GM12875 (cell line): ENCODE results near the gene PTTG2.
"Not testable (repeated sequence)": the region's sequence is repeated elsewhere in the genome, so short reads cannot be mapped to it uniquely, and the experiment has no call there.

Experiments
- H3K4me3 ChIP-seq: one replicate; pipeline ENCODE4 v1.5.1; 2011; ENCODE audit warnings: low read depth, low read length, control low read depth
- TF ChIP-seq, protein P1 (sequence below): IDR thresholded peaks from 2 replicates; pipeline ENCODE4 v1.5.1; 2011; ENCODE audit warnings: low read depth, mild to moderate bottlenecking, control low read depth, inconsistent platforms, low read length, moderate library complexity, borderline replicate concordance; ENCODE audit not compliant: insufficient read depth

Gene PTTG2

DNA sequence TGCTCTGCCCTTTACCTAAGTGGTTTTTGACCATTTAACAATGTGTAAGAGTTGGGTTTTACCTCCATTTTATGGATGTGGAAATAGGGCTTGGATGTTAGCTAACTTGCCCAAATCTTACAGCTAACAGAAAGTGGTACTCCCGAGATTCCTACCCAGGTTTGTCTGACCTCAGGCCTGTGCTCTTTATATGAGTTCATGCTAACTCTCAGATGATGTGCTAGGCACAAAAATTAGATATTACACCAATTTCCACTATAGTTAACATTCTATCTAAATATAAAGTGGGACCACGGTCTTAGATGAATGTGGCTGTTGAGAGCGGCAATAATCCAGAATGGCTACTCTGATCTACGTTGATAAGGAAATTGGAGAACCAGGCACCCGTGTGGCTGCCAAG is at the start of gene PTTG2:
TSS of gene PTTG2 (plus strand) at position 301 of the 400 bp plus-strand sequence. CDS start at position 338, 37 bp downstream.
- H3K4me3 ChIP-seq: no peak within 1 kb of the TSS
- TF ChIP-seq, protein P1, sequence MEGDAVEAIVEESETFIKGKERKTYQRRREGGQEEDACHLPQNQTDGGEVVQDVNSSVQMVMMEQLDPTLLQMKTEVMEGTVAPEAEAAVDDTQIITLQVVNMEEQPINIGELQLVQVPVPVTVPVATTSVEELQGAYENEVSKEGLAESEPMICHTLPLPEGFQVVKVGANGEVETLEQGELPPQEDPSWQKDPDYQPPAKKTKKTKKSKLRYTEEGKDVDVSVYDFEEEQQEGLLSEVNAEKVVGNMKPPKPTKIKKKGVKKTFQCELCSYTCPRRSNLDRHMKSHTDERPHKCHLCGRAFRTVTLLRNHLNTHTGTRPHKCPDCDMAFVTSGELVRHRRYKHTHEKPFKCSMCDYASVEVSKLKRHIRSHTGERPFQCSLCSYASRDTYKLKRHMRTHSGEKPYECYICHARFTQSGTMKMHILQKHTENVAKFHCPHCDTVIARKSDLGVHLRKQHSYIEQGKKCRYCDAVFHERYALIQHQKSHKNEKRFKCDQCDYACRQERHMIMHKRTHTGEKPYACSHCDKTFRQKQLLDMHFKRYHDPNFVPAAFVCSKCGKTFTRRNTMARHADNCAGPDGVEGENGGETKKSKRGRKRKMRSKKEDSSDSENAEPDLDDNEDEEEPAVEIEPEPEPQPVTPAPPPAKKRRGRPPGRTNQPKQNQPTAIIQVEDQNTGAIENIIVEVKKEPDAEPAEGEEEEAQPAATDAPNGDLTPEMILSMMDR: no peak

DNA sequence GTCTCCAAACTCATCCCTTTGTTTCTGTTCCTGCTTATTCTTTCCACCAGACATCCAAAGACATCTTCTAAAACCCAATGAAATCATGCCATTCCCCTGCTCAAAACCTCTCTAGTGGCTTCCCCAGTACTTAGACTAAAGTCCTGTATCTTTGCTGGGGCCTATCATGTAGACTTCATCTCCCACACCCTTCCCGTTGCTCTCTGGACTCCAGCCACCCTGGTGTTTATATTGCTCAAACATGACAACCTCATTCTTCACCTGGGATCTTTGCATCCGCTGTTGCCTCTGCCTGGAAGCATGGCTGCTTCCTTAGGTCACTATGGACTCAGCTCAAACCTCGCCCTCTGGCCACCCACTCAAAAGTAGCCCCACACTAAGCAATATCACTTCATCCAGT is 45.7 kb upstream of the PTTG2 start:
- TF ChIP-seq, protein P1: no peak
- H3K4me3 ChIP-seq: no peak overlapping the region

GRCh38 chr4:37917388-37917787 is 42.8 kb upstream of the PTTG2 start:
- TF ChIP-seq, protein P1: no peak
- H3K4me3 ChIP-seq: no peak overlapping the region

DNA sequence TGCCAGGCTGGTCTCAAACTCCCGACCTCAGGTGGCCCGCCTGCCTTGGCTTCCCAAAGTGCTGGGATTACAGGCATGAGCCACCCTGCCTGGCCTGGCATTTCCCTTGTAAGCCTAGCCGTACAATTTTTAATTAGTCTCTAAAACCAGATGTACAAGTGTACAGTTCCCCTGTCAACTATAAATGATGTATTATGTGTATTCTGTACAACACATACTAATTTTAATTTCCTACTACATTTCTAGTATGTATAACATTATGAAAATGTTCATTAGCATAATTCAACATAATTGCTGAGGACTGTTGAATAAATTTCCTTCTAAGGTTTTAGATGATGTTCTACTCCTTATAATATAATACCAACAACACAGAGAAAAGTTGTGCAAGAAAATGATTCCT is 41.5 kb upstream of the PTTG2 start:
- TF ChIP-seq, protein P1: no peak
- no peak overlapping the region for H3K4me3 ChIP-seq

DNA sequence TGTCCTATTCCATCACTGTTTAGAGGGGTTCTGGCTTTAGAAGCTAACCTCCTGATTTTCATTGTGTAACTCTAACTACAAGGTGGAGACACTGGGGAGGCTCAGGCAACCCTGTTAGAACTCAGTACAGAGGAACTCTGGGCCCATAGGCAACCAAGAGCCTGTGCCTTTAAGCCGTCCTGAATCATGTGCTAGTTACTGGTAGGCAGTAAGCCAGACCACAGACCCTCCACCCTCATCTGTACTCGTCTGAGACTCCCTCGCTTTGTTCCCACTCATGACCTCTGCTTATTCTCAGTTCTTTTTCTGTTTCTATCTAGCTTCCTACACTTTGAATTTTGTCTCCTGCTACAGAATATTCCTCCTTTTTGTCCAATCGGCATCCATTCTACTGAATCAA is 37.9 kb upstream of the PTTG2 start:
- TF ChIP-seq, protein P1: no peak
- H3K4me3 ChIP-seq: no peak overlapping the region

DNA sequence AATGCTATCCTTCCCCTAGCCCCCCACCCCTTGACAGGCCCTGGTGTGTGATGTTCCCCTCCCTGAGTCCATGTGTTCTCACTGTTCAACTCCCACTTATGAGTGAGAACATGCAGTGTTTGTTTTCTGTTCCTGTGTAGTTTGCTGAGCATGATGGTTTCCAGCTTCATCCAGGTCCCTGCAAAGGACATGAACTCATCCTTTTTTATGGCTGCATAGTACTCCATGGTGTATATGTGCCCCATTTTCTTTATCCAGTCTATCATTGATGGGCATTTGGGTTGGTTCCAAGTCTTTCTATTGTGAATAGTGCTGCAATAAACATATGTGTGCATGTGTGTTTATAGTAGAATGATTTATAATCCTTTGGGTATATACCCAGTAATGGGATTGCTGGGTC is 37.1 kb upstream of the PTTG2 start:
- not testable (repeated sequence) for H3K4me3 ChIP-seq

DNA sequence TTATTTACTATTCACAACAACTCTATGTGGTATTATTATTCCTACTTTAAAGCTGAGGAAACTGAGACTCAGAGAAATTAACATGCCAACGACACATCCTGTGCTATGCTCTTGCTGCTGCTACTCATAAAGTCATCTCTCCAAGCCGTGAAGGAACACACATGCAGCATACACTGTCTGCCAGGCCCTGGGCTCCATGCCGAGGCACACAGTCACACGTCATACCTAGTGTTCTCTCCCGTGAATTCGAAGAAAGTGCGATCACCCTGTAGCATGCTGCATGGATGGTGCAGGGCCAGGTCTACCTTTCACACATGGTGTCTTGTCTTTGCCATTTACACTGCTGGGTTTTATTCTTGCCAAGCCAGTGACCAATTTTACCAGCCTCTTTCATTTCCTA is 35.3 kb upstream of the PTTG2 start:
- TF ChIP-seq, protein P1: no peak
- H3K4me3 ChIP-seq: no peak overlapping the region

DNA sequence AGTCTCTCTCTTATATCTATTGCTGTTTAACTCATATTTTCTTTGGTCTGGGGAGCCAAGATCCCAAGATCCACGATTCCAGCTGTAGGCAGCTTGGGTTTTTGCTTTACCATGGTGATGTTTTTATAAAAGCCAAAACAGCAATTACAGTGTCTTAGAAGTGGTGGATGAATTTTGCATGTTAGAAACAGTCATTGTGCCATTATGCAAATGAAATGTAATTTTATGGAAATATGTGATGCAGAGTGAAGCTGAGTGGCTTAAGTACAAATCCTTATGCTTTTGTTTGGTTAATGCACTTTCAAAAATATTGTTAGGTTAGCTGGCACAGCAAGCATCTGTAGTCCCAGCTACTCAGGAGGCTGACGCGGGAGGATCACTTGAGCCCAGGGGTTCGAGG is 32.8 kb upstream of the PTTG2 start:
- TF ChIP-seq, protein P1: no peak
- no peak overlapping the region for H3K4me3 ChIP-seq
